ENCODE data around the gene HYAL1.
"Not testable (repeated sequence)": the region's sequence is repeated elsewhere in the genome, so short reads cannot be mapped to it uniquely, and the experiment has no call there.

HYAL1 gene

GRCh38 chr3:50318615-50319014 is 15.2 kb upstream of the HYAL1 start:
- no peak for DNase-seq (ENCODE audit: low read depth, low spot score)

- DNase-seq (ENCODE audit: low read depth, low spot score) = no peak
These were observed 14.8 kb upstream of the HYAL1 start for GRCh38 chr3:50318163-50318562.

DNA sequence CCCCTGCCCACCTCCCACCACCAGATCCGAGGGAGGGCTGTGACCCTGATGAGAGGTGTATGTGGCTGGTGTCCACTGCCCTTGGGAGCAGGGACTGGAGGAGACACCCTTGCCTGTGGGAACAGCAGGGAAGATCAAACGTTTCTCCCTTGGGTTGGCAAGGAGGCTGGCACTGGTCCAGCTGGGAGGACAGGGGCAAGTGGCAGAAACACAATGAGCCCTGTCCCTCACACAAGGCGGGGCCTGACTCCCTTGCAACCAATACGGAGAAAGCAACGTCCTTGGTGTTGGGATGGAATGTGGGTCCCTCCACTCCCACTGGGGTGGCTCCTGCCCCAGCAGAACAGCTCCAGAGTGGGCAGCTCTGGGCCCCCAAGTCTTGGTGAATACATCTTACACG is 13.9 kb upstream of the HYAL1 start:
- no peak for DNase-seq (ENCODE audit: low read depth, low spot score)

GRCh38 chr3:50316657-50317242 is 13.4 kb upstream of the HYAL1 start:
- peak; percentile 21 for DNase-seq (ENCODE audit: low read depth, low spot score)

DNA sequence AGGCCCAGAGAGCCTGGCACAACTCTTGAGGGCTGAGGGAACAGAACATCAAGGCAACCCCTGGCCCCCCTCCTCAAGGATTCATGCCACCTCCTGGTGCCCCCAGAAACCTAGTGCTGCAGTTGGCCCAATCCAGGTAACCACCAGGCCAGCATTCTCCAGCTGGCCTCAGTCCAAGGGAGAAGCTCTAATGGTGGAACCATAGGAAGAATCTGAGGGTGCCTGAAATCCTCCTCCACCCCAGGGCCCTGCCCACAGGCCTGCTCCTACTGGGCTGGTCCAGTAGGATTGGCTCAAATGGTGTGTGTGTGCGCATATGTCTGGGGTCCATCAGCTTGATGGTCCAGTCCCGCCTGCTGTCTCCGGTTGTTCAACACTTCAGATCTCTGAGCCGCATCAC is 11.4 kb upstream of the HYAL1 start:
- no peak for DNase-seq (ENCODE audit: low read depth, low spot score)

DNA sequence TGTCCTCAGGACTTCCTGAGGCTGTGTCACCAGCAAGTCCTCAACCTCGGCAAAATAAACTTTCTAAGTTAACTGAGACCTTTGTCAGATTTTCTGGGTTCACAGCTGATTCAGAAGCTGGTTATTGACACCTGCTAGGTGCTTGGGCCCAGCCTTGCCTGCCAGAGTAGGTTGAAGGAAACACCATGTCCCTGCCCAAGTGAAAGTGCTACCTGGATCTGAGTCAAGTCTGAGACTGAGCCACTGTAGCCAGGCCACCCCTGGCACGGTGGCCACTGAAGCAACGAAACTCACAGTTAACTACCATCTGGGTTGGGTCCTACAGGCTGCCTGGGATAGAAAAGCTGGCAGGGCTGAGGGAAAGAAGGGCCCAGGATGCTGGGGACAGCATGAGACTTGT is 11.0 kb upstream of the HYAL1 start:
- no peak for DNase-seq (ENCODE audit: low read depth, low spot score)

- DNase-seq (ENCODE audit: low read depth, low spot score) = not testable (repeated sequence)
These were observed 8.7 kb upstream of the HYAL1 start for GRCh38 chr3:50312041-50312440.

- DNase-seq (ENCODE audit: low read depth, low spot score) = no peak
These were observed 1.2 kb upstream of the HYAL1 start for GRCh38 chr3:50304601-50305000.

DNA sequence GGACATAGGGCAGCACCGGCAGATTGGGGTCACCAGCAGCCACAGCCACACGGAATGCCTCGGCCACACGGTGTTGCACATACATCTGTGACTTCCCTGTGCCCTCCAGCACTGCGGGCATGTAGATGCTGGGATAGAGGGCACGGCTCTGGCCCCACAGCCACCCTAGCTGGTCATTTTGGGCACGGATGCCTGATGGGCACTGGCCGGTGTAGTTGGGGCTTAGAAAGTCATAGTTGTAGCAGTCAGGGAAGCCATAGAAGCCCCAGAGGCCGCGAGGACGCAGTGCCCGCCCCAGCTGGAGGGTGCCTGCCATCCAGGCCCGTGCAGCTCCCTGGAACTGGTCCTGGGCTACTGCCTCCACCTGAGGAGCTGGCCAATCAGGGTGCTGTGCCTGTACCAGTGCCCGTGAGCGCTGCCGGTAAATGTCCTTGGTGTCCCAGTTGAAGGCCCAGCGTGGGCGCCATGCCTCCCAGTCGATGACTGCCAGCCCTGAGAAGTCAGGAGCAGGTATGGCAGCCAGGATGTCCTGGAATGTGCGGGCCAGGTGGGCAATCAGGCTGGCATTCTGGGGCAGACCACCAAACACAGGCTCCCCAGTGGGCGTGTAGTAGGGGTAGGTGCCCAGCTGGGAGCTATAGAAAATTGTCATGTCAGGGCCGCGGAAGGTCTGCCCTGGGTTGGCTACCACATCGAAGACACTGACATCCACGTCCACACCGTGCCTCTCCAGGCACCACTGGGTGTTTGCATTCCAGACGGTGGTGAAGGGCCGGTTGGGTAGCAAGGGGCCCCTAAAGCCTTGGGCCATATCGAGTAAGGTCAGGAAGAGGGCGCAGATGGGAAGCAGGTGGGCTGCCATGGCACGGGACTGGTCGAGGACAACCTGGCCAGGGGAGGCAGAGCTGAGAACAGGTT is 1.0 kb downstream of the HYAL1 start:
- DNase-seq (ENCODE audit: low read depth, low spot score) = no peak

GRCh38 chr3:50300681-50301254 is 2.6 kb downstream of the HYAL1 start:
- no peak for DNase-seq (ENCODE audit: low read depth, low spot score)

DNA sequence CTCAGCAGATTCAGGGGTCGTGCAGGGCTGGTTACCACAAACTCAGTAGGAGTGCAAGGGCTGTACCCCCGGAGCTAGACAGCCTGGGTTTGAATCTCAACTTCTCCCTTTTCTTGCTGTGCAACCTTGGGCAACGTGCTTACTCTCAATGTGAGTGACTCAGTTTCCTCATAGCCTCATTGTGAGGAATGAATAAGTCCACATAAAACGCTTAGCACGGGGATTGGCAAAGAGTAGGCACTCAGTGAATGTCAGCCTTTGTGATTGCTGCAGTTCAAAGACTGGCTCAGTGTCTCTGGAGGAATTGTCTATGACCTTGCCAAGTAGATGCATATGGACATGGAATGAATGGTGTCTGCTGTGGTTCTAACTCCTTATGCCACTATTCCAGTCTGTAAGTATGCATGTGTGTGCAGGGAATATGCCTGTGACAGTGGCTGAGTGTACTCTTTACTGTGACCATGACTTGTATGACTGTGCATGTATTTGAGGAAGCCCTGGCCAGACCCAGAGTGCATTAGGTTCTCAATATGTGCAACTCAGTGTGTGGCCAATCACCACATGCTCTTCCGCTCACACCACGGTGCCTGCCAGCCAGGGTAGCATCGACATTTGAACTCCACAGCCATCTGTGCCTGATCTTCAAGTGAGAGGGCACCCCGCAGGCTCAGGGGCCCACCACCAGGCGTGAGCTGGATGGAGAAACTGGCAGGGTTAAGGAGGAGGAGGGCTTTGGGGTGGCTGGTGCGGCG is 3.3 kb downstream of the HYAL1 start:
- no peak for DNase-seq (ENCODE audit: low read depth, low spot score)

DNA sequence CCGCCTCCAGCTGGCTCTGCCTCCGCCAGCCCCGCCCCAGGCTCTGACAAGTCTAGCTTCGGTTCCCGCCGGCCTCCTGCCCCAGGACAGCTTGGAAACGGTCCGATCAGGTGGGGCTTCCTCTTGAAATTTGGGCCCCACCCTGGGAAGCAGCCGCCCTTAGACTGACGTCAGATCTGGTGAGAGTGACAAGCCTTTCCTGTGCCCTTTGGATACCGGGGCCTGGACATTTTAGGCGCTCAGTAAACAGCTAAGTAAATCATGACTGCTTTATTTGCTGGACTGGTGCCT is 3.8 kb downstream of the HYAL1 start:
- no peak for DNase-seq (ENCODE audit: low read depth, low spot score)

DNA sequence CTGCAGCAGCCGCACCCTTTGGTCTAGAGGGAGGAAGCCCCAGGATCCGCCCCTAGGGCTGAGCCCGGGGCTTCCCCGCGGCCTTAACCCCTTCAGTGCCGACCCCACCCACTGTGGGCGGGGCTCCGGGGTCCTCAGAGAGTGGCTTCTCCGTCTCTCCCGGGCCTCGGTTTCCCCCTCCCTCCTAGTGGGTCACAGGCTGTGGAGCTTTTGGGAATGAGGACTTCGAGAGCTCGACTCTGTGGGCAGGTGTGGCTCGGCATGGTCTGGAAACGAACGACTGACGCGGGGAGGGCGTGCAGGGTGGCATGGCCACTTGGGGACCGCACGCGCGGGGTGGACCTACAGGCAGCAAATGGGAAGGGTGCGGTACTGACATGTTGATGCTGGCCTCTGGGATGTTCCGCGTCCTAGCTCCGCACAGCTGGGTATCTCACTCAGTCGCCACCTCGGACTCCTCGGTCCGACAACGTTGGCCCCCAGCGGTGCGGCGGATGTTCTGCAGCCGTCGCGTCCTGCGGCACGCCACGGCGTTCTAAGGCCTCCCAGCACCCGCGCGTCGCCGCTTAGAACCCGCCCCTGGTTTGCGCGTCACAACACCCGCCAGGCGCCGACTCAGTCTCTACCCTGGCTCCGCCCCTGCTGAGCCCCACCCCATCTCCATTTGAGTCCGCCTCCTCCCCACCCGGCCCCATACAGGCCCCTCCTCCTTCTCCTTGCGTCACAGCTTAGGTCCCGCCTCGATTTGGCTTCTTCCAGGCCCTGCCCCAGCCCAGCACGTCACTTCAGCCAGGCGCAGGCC is 4.3 kb downstream of the HYAL1 start, which contains the start of the genes HYAL3 and NAA80:
Gene HYAL3, minus strand, starts transcription at position 570 of the 802 bp plus-strand sequence. CDS start 3,803 bp downstream, outside the sequence.
Gene NAA80, minus strand, starts transcription at position 570 of the 802 bp plus-strand sequence. CDS start 1,942 bp downstream, outside the sequence.
- peak; percentile 99 for DNase-seq (ENCODE audit: low read depth, low spot score)

- DNase-seq (ENCODE audit: low read depth, low spot score) = no peak
These were observed 5.3 kb downstream of the HYAL1 start for GRCh38 chr3:50297896-50298725.

DNA sequence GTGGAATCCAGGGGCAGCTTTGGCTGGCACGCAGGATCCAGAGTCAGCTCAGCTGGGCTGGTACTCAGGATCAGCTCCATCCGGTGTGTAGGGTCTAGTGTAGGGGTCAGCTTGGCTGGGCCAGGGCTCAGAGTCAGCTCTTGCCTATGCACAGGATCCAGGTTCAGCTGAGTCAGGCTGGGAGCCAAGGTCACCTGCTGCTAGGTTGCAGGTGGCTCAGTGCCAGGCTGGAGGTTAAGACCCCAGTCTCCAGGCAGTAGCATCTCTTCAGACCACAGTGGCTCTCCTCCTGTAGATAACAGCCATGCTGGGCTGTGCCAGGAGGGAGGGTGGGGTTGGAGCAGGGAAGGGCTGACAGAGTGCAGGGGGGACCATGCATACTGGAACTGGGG is 6.0 kb downstream of the HYAL1 start:
- no peak for DNase-seq (ENCODE audit: low read depth, low spot score)

- DNase-seq (ENCODE audit: low read depth, low spot score) = no peak
These were observed 6.5 kb downstream of the HYAL1 start for GRCh38 chr3:50296721-50297383.

GRCh38 chr3:50295553-50296431 is 7.6 kb downstream of the HYAL1 start:
- no peak for DNase-seq (ENCODE audit: low read depth, low spot score)

DNA sequence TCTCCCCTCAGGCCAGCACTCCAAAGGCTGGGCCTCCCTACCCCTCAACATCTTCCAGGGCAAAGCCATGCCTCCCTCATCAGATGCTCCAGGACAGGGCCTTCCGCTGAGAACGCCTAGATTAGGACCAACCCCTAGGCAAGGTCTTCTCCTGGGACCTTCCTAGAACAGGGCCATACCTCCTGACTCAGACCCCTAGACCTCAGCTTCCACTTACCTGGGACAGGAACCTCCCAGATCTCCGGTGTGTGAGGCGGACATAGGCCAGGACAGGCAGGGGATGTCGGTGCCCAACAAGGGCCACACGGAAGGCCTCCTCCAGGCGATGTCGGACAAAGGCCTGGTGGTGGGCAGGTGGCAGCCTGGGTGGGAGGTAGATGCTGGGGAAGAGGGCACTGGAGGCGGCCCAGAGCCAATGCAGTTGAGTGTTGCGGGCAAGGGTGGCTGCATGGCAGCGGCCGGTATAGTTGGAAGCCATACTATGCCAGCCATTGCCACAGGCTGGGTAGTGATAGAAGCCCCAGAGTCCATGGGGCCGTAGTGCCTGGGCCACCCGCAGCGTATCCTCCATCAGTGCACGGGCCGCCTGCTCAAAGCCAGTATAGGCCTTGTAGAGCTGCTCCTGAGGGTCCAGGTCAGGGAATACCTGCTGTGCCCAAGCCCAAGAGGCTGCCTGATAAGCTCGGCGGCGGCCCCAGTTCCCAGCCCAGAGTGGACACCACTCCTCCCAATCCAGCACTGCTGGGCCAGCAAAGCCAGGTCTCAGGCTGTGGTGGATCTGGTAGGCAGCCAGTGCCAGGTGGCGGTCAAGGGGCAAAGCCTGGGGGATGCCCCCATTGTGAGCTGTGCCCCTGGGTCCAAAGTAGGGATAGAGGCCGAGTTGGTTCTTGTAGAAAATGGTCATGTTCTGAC is 8.6 kb downstream of the HYAL1 start:
- no peak for DNase-seq (ENCODE audit: low read depth, low spot score)

Data from activated naive CD8-positive, alpha-beta T cell treated with anti-CD3 and anti-CD28 coated beads, Interleukin-2, amount 50 U/mL, for 16 hours (primary cell).